Natural killer cell (primary cell): ENCODE measurements around the gene CLDN4. TPM values are rescaled to one million over a fixed set of nuclear protein-coding genes. Genes with fewer than 3 reads are reported as not detected.

Source experiments
- ATAC-seq, 3 donors: fragments of 150-1000 bp in 2 of 3; fragments of 200-7000 bp in 1 of 3; cut with Tn5 transposase; 1 replicate in 1 of 3; 2 replicates in 2 of 3; pipeline ENCODE4 v1.10.0; 2021; ENCODE audit warnings: mild to moderate bottlenecking in 2 of 3, moderate library complexity in 2 of 3
- DNase-seq, 2 donors: peaks; one replicate each; pipeline versions ENCODE4 v3.0.0 to v3.0.0-alpha.2; 2013 to 2021; ENCODE audit warnings: mixed read lengths in 1 of 2
- H3K27ac ChIP-seq: one replicate; pipeline ENCODE4 v1.5.1; 2013; ENCODE audit warnings: mild to moderate bottlenecking, low read length
- H3K27me3 ChIP-seq: one replicate; pipeline ENCODE4 v1.6.1; 2013; ENCODE audit warnings: low read length; ENCODE audit not compliant: control insufficient read depth, insufficient read depth
- H3K36me3 ChIP-seq: one replicate; pipeline ENCODE4 v1.6.1; 2013; ENCODE audit warnings: low read length; ENCODE audit not compliant: control insufficient read depth, insufficient read depth
- H3K4me1 ChIP-seq: one replicate; pipeline ENCODE4 v1.6.1; 2013; ENCODE audit warnings: low read length; ENCODE audit not compliant: control insufficient read depth, insufficient read depth
- H3K4me3 ChIP-seq: one replicate; pipeline ENCODE4 v1.5.1; 2013; ENCODE audit warnings: low read length
- H3K9me3 ChIP-seq: one replicate; pipeline ENCODE4 v1.6.1; 2013; ENCODE audit warnings: low read length; ENCODE audit not compliant: control insufficient read depth, insufficient read depth
- H3K27ac Mint-ChIP-seq, 2 donors: one replicate each; pipeline ENCODE4 v1.8.0; 2022; ENCODE audit warnings: mild to moderate bottlenecking in 2 of 2, mixed read lengths in 2 of 2, moderate library complexity in 1 of 2
- H3K27me3 Mint-ChIP-seq, 2 donors: one replicate each; pipeline ENCODE4 v1.8.0; 2022; ENCODE audit warnings: low read depth in 2 of 2, mixed read lengths in 2 of 2
- H3K36me3 Mint-ChIP-seq: one replicate; pipeline ENCODE4 v1.8.0; 2022; ENCODE audit warnings: mixed read lengths
- H3K4me1 Mint-ChIP-seq, 2 donors: one replicate each; pipeline ENCODE4 v1.8.0; 2022; ENCODE audit warnings: mixed read lengths in 2 of 2
- H3K4me3 Mint-ChIP-seq: one replicate; pipeline ENCODE4 v1.8.0; 2022; ENCODE audit warnings: mild to moderate bottlenecking, moderate library complexity, mixed read lengths
- H3K9me3 Mint-ChIP-seq, 2 donors: one replicate each; pipeline ENCODE4 v1.8.0; 2022; ENCODE audit warnings: mixed read lengths in 2 of 2
- CTCF ChIP-seq: fragments of 200-600 bp; IDR thresholded peaks from one replicate; pipeline ENCODE4 v1.8.0; 2022; ENCODE audit warnings: antibody characterized with exemption
- WGBS: methylation state at CpG from one replicate; pipeline ENCODE4 v1.1.7; 2013; ENCODE audit warnings: missing lambda C conversion rate; ENCODE audit not compliant: insufficient coverage; 5-methylcytosine and 5-hydroxymethylcytosine counted together
- intact Hi-C: fragments of 100-400 bp; cut with micrococcal nuclease; formaldehyde crosslinking; loops from one replicate; pipeline ENCODE4 v1.14.2; 2022
- total RNA-seq, 4 donors: library from RNA; stranded (reverse); fragments of 120-200 nt in 1 of 4; gene quantifications; one replicate each; pipeline versions ENCODE4 v1.2.3 to v1.2.4, GENCODE V29; 2013 to 2022

CLDN4 gene
- total RNA-seq, 3 donors from 2014 or later (not counting 1 experiment from before 2014, with no cell fraction given) = 0.09 to 0.30 (median 0.20) TPM

GRCh38 chr7:73879977-73880681, 49.3 kb downstream of the CLDN4 start:
- H3K9me3 Mint-ChIP-seq = no peaks in the 10 kb centered on the region
- no peak for ATAC-seq
- H3K27ac ChIP-seq = no peak overlapping the region
- H3K4me3 Mint-ChIP-seq = no peak overlapping the region
- WGBS = 90% methylated on average over 17 of the region's 18 CpGs
- H3K36me3 ChIP-seq = no peaks in the 10 kb centered on the region
- no peak for DNase-seq
- H3K36me3 Mint-ChIP-seq = no peaks in the 10 kb centered on the region
- H3K4me3 ChIP-seq = no peak overlapping the region
- peaks cover 0 to 7% of the 10 kb centered on the region in 2 donors for H3K27me3 Mint-ChIP-seq
- H3K4me1 ChIP-seq = no peaks in the 10 kb centered on the region
- no peaks in the 10 kb centered on the region for H3K4me1 Mint-ChIP-seq
- H3K9me3 ChIP-seq = no peaks in the 10 kb centered on the region
- no peak for TF ChIP-seq CTCF
- intact Hi-C loops = no loop called here
- H3K27me3 ChIP-seq = no peaks in the 10 kb centered on the region
- no peak overlapping the region for H3K27ac Mint-ChIP-seq

- H3K9me3 Mint-ChIP-seq = no peaks in the 10 kb centered on the region
- Histone ChIP-seq H3K4me3 (no peak overlapping the region), H3K27me3 (no peaks in the 10 kb centered on the region), H3K9me3 (no peaks in the 10 kb centered on the region), H3K4me1 (no peaks in the 10 kb centered on the region), H3K36me3 (no peaks in the 10 kb centered on the region), H3K27ac (no peak overlapping the region)
- 92% methylated on average over 13 of the region's 13 CpGs for WGBS
- no peak for ATAC-seq
- DNase-seq = no peak
- H3K27ac Mint-ChIP-seq = no peak overlapping the region
- H3K27me3 Mint-ChIP-seq = peaks cover 4 to 7% of the 10 kb centered on the region in 2 donors
- TF ChIP-seq CTCF = no peak
- no peak overlapping the region for H3K4me3 Mint-ChIP-seq
- no peaks in the 10 kb centered on the region for H3K4me1 Mint-ChIP-seq
- intact Hi-C loops = no loop called here
- no peaks in the 10 kb centered on the region for H3K36me3 Mint-ChIP-seq
These were observed 50.0 kb downstream of the CLDN4 start for GRCh38 chr7:73880755-73881328.

GRCh38 chr7:73881352-73882046, 50.7 kb downstream of the CLDN4 start:
- Histone ChIP-seq H3K36me3 (no peaks in the 10 kb centered on the region), H3K27ac (no peak overlapping the region), H3K9me3 (no peaks in the 10 kb centered on the region), H3K4me3 (no peak overlapping the region), H3K4me1 (no peaks in the 10 kb centered on the region), H3K27me3 (peaks cover 3% of the 10 kb centered on the region)
- H3K9me3 Mint-ChIP-seq = no peaks in the 10 kb centered on the region
- no peak overlapping the region for H3K4me3 Mint-ChIP-seq
- DNase-seq (no peak), ATAC-seq (no peak)
- no peaks in the 10 kb centered on the region for H3K36me3 Mint-ChIP-seq
- no peak for TF ChIP-seq CTCF
- intact Hi-C loops = no loop called here
- H3K27me3 Mint-ChIP-seq = peaks cover 10 to 11% of the 10 kb centered on the region in 2 donors
- peaks cover 0 to 5% of the 10 kb centered on the region in 2 donors for H3K4me1 Mint-ChIP-seq
- H3K27ac Mint-ChIP-seq = no peak overlapping the region
- WGBS = 73% methylated on average over 4 of the region's 5 CpGs
